ENCODE data around the gene DIAPH3.
"Not testable (repeated sequence)": the region's sequence is repeated elsewhere in the genome, so short reads cannot be mapped to it uniquely, and the experiment has no call there.

Gene DIAPH3

GRCh38 chr13:60093425-60094019, 70.2 kb downstream of the DIAPH3 start:
- H3K27ac Mint-ChIP-seq, result peak overlapping the region; percentile 31
- H3K4me3 Mint-ChIP-seq, result no peak overlapping the region
- H3K36me3 Mint-ChIP-seq (ENCODE audit: low read depth), result peaks cover 19% of the 10 kb centered on the region
- peaks cover 3% of the 10 kb centered on the region for H3K27me3 Mint-ChIP-seq (ENCODE audit: low read depth, poor library complexity)
- TF ChIP-seq CTCF (IDR thresholded peaks at IDR 0.05), result no peak
- no peaks in the 10 kb centered on the region for H3K4me1 Mint-ChIP-seq
- H3K9me3 Mint-ChIP-seq, result no peaks in the 10 kb centered on the region
- no peak for DNase-seq

GRCh38 chr13:60091573-60091972, 72.2 kb downstream of the DIAPH3 start:
- no peaks in the 10 kb centered on the region for H3K4me1 Mint-ChIP-seq
- TF ChIP-seq CTCF (IDR thresholded peaks at IDR 0.05), result peak; percentile 9
- H3K4me3 Mint-ChIP-seq, result no peak overlapping the region
- H3K9me3 Mint-ChIP-seq, result no peaks in the 10 kb centered on the region
- DNase-seq, result no peak
- H3K27ac Mint-ChIP-seq, result no peak overlapping the region
- peaks cover 14% of the 10 kb centered on the region for H3K36me3 Mint-ChIP-seq (ENCODE audit: low read depth)
- no peaks in the 10 kb centered on the region for H3K27me3 Mint-ChIP-seq (ENCODE audit: low read depth, poor library complexity)

- H3K4me3 Mint-ChIP-seq, result no peak overlapping the region
- no peak for DNase-seq
- no peaks in the 10 kb centered on the region for H3K27me3 Mint-ChIP-seq (ENCODE audit: low read depth, poor library complexity)
- H3K36me3 Mint-ChIP-seq (ENCODE audit: low read depth), result peaks cover 14% of the 10 kb centered on the region
- H3K4me1 Mint-ChIP-seq, result no peaks in the 10 kb centered on the region
- TF ChIP-seq CTCF (IDR thresholded peaks at IDR 0.05), result no peak
- H3K9me3 Mint-ChIP-seq, result no peaks in the 10 kb centered on the region
- H3K27ac Mint-ChIP-seq, result peak overlapping the region; percentile 16
Observed at GRCh38 chr13:60090574-60090973, 73.2 kb downstream of the DIAPH3 start.

DNA sequence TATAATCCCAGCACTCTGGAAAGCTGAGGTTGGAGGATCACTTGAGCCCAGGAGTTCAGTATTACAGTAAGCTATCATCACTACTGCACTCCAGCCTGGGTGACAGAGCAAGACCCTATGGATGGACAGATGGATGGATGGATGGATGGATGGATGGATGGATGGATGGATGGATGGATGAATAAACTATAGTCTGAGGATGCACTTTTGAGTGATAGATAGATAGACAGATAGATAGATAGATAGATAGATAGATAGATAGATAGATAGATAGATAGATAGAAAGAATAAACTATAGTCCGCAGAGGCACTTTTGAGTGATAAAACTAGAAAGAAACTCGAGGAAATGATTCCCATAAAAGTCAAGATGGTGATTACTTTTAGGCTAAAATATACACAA, 79.9 kb downstream of the DIAPH3 start:
- Mint-ChIP-seq H3K9me3 (peaks cover 17% of the 10 kb centered on the region), H3K36me3 (ENCODE audit: low read depth) (peaks cover 18% of the 10 kb centered on the region)
- H3K27me3 Mint-ChIP-seq (ENCODE audit: low read depth, poor library complexity); H3K4me3 Mint-ChIP-seq; H3K27ac Mint-ChIP-seq; H3K4me1 Mint-ChIP-seq; DNase-seq: not testable (repeated sequence)

GRCh38 chr13:60080850-60081249, 82.9 kb downstream of the DIAPH3 start:
- Mint-ChIP-seq H3K9me3 (peaks cover 17% of the 10 kb centered on the region), H3K36me3 (ENCODE audit: low read depth) (peaks cover 18% of the 10 kb centered on the region), H3K27me3 (ENCODE audit: low read depth, poor library complexity) (no peaks in the 10 kb centered on the region), H3K4me3 (no peak overlapping the region), H3K4me1 (no peaks in the 10 kb centered on the region), H3K27ac (no peak overlapping the region)
- TF ChIP-seq CTCF (IDR thresholded peaks at IDR 0.05), result no peak
- DNase-seq, result no peak

DNA sequence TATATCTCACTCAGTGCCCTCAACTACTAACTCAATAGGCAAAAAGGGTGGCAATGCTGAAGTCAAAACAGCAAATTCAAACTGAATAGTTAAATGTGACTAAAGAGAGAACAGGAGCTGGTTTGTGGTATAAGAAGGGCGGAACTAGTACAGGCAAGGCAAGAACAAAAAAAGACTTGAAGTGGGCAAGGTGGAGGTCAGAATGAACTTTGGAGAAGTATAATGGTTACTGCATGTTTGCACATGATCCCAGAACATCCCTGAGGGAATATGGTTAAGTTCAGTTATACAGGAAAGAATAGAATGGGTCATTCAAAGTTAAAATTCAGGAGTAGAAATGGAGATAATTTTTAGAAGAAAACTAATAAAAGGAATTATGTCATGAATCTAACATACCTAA, 85.5 kb downstream of the DIAPH3 start:
- peaks cover 17% of the 10 kb centered on the region for H3K9me3 Mint-ChIP-seq
- H3K4me1 Mint-ChIP-seq, result no peaks in the 10 kb centered on the region
- no peak for DNase-seq
- no peak overlapping the region for H3K4me3 Mint-ChIP-seq
- H3K36me3 Mint-ChIP-seq (ENCODE audit: low read depth), result peaks cover 18% of the 10 kb centered on the region
- no peak overlapping the region for H3K27ac Mint-ChIP-seq
- no peaks in the 10 kb centered on the region for H3K27me3 Mint-ChIP-seq (ENCODE audit: low read depth, poor library complexity)
- TF ChIP-seq CTCF (IDR thresholded peaks at IDR 0.05), result no peak
